A549 (cell line): ENCODE data around the gene PMAIP1. TPM values are rescaled to one million over a fixed set of nuclear protein-coding genes. Genes with fewer than 3 reads are reported as not detected.

Experiments used
- ATAC-seq, 2 experiments: fragments of 200-7000 bp in 1 of 2; fragments of >200 bp in 1 of 2; cut with Nextera tagmentation in 1 of 2; cut with Tn5 transposase in 1 of 2; 3 replicates each; pipeline versions ENCODE4 v1.8.0 to v1.9.1; 2018 to 2020; ENCODE audit warnings: mild to moderate bottlenecking in 1 of 2, moderate library complexity in 1 of 2
- CTCF ChIA-PET: fragments of 300-600 bp; sonication (Branson Sonifier 250); formaldehyde crosslinking; extraction: SDS; loops from one replicate; lab custom pipeline; 2021; ENCODE audit warnings: antibody characterized with exemption, inconsistent platforms; lab: Yijun Ruan, JAX
- POLR2A ChIA-PET: fragments of 350-600 bp; formaldehyde crosslinking; extraction: SDS; loops from one replicate; lab custom pipeline; 2021; ENCODE audit warnings: antibody characterized with exemption, inconsistent platforms; lab: Yijun Ruan, JAX
- DNase-seq, 2 experiments: peaks; one replicate each; pipeline versions ENCODE4 v3.0.0 to v3.0.0-alpha.2; 2011 to 2016; ENCODE audit warnings: low read depth in 1 of 2, low spot score in 1 of 2
- FAIRE-seq: peaks from 2 replicates; lab custom pipeline; 2011; peaks lifted over from hg19 to GRCh38; lab: Jason Lieb, UNC
- H3K27ac ChIP-seq, 2 experiments: fragments of >200 bp; sonication (Bioruptor Twin); formaldehyde crosslinking; 3 replicates each; pipeline ENCODE4 v1.5.1; 2016 to 2017
- H3K4me1 ChIP-seq: fragments of >200 bp; sonication (Bioruptor Twin); formaldehyde crosslinking; 3 replicates; pipeline ENCODE4 v1.6.1; 2016
- H3K4me2 ChIP-seq: fragments of >200 bp; sonication (Bioruptor Twin); formaldehyde crosslinking; 3 replicates; pipeline ENCODE4 v1.6.1; 2016
- H3K4me3 ChIP-seq: fragments of >200 bp; sonication (Bioruptor Twin); formaldehyde crosslinking; 3 replicates; pipeline ENCODE4 v1.5.1; 2016
- H3K9me3 ChIP-seq: fragments of >200 bp; sonication (Bioruptor Twin); formaldehyde crosslinking; 3 replicates; pipeline ENCODE4 v1.6.1; 2016
- BHLHE40 ChIP-seq: IDR thresholded peaks from 2 replicates; pipeline ENCODE4 v1.6.1; 2012; ENCODE audit warnings: low read depth, low read length, inconsistent platforms
- CEBPB ChIP-seq, 2 experiments: fragments of >200 bp in 1 of 2; sonication (Bioruptor Twin) in 1 of 2; formaldehyde crosslinking in 1 of 2; IDR thresholded peaks; 2 replicates each; pipeline ENCODE4 v1.6.1; 2012 to 2016
- CHD2 ChIP-seq: fragments of 150-350 bp; IDR thresholded peaks from 2 replicates; pipeline ENCODE4 v1.6.1; 2014; ENCODE audit warnings: low read length; ENCODE audit not compliant: partially characterized antibody
- EHF ChIP-seq: fragments of 250-450 bp; sonication (Bioruptor Pico); IDR thresholded peaks from 2 replicates; pipeline ENCODE4 v1.5.0; 2020; ENCODE audit warnings: mild to moderate bottlenecking
- ESRRA ChIP-seq: fragments of 150-350 bp; IDR thresholded peaks from 2 replicates; pipeline ENCODE4 v1.6.1; 2014; ENCODE audit warnings: mild to moderate bottlenecking, low read length, borderline replicate concordance
- FOSB ChIP-seq: fragments of 250-450 bp; sonication (Bioruptor Pico); IDR thresholded peaks from 2 replicates; pipeline ENCODE4 v1.5.0; 2020; ENCODE audit warnings: mild to moderate bottlenecking, moderate library complexity
- HES2 ChIP-seq: fragments of >200 bp; sonication (Bioruptor Twin); formaldehyde crosslinking; IDR thresholded peaks from 2 replicates; pipeline ENCODE4 v1.6.1; 2016
- HEYL ChIP-seq: fragments of 250-450 bp; sonication (Bioruptor Pico); IDR thresholded peaks from 2 replicates; pipeline ENCODE4 v1.8.0; 2021; ENCODE audit warnings: mild to moderate bottlenecking, moderate library complexity
- HMGXB4 ChIP-seq: fragments of 250-450 bp; sonication (Bioruptor Pico); IDR thresholded peaks from 2 replicates; pipeline ENCODE4 v1.5.0; 2021; ENCODE audit warnings: mild to moderate bottlenecking, moderate library complexity, borderline replicate concordance
- JUNB ChIP-seq: fragments of >200 bp; sonication (Bioruptor Twin); formaldehyde crosslinking; IDR thresholded peaks from 2 replicates; pipeline ENCODE4 v1.6.1; 2016
- MYC ChIP-seq: IDR thresholded peaks from 2 replicates; pipeline ENCODE4 v1.6.1; 2012; ENCODE audit warnings: mild to moderate bottlenecking, inconsistent platforms, low read length, improper control_type of control experiment, borderline replicate concordance
- NFE2L2 ChIP-seq: fragments of 150-350 bp; conservative IDR thresholded peaks from 2 replicates; pipeline ENCODE4 v1.6.1; 2014; ENCODE audit warnings: low read length
- NPAS2 ChIP-seq: fragments of 250-450 bp; sonication (Bioruptor Pico); IDR thresholded peaks from 2 replicates; pipeline ENCODE4 v1.8.0; 2022; ENCODE audit warnings: mild to moderate bottlenecking, moderate library complexity, borderline replicate concordance
- RNF2 ChIP-seq: fragments of 200-600 bp; sonication (generic); IDR thresholded peaks from 2 replicates; pipeline ENCODE4 v1.6.1; 2016; ENCODE audit warnings: low read depth, mild to moderate bottlenecking, antibody characterized with exemption, moderate library complexity, borderline replicate concordance
- SREBF2 ChIP-seq: fragments of 450-650 bp; IDR thresholded peaks from 2 replicates; pipeline ENCODE4 v1.6.1; 2014; ENCODE audit warnings: mild to moderate bottlenecking, moderate library complexity
- TFCP2L1 ChIP-seq: fragments of 250-450 bp; sonication (Bioruptor Pico); IDR thresholded peaks from 2 replicates; pipeline ENCODE4 v1.5.0; 2021; ENCODE audit warnings: mild to moderate bottlenecking
- USF2 ChIP-seq: fragments of 450-650 bp; IDR thresholded peaks from 2 replicates; pipeline ENCODE4 v1.6.1; 2014; ENCODE audit warnings: antibody characterized with exemption
- ZC3H11A ChIP-seq: fragments of 450-650 bp; IDR thresholded peaks from 2 replicates; pipeline ENCODE4 v1.6.1; 2014; ENCODE audit warnings: antibody characterized with exemption, mild to moderate bottlenecking
- WGBS: methylation state at CpG from one replicate; pipeline ENCODE4 v1.1.6; 2017; ENCODE audit errors: missing lambda C conversion rate; 5-methylcytosine and 5-hydroxymethylcytosine counted together
- polyA plus RNA-seq, 4 experiments: library from polyadenylated mRNA; depleted of rRNA in 3 of 4; stranded (reverse); fragments of >200 nt; fragmentation: RNase III in 1 of 4; extraction: RNeasy Plus Mini Kit Qiagen cat#74134 plus additional on column Dnase treatment in 1 of 4; gene quantifications; 2 replicates in 3 of 4; 3 replicates in 1 of 4; pipeline ENCODE4 v1.2.3, GENCODE V29; 2011 to 2017

The PMAIP1 gene
- polyA plus RNA-seq, 2 of the 4 experiments (the other 2 are of a cell fraction) = 9.7 to 40.3 TPM

- TF ChIP-seq JUNB = no peak
- no peak for TF ChIP-seq MYC
- TF ChIP-seq FOSB (CRISPR knock-in tag) = no peak
- FAIRE-seq = no peak
- ChIA-PET CTCF (interaction anchor here (1.9 kb wide), 1 partner anchor 25 kb away, joined by 5 read pairs; no protein-coding TSS in a partner anchor), POLR2A (no interaction called here)
- 81% methylated on average over 7 of the region's 7 CpGs for WGBS
- Histone ChIP-seq H3K4me3 (no peak overlapping the region), H3K4me1 (0 out of 3 replicates have a peak, but pooled peaks cover 6% of the 10 kb centered on the region), H3K27ac (no peak overlapping the region), H3K4me2 (no peak overlapping the region), H3K9me3 (no peaks in the 10 kb centered on the region)
- no peak for DNase-seq
- no peak for ATAC-seq
Measured at GRCh38 chr18:59861963-59862819, 37.6 kb upstream of the PMAIP1 start.

- CTCF ChIA-PET = no interaction called here
- Histone ChIP-seq H3K4me3 (no peak overlapping the region), H3K4me2 (no peak overlapping the region), H3K27ac (no peak overlapping the region), H3K4me1 (0 out of 3 replicates have a peak, but pooled peaks cover 6% of the 10 kb centered on the region), H3K9me3 (no peaks in the 10 kb centered on the region)
- 61% methylated on average over 6 of the region's 6 CpGs for WGBS
- no peak for FAIRE-seq
- no peak for TF ChIP-seq ZC3H11A
- DNase-seq = no peak
- ATAC-seq = no peak
- POLR2A ChIA-PET = no interaction called here
Measured at GRCh38 chr18:59865241-59865986, 34.4 kb upstream of the PMAIP1 start.

- ATAC-seq = no peak
- Histone ChIP-seq H3K9me3 (no peaks in the 10 kb centered on the region), H3K27ac (no peak overlapping the region), H3K4me2 (no peak overlapping the region)
- no peak for FAIRE-seq
- POLR2A ChIA-PET = no interaction called here
- TF ChIP-seq USF2 = no peak
- TF ChIP-seq, all 56 proteins: peak for 0
- Histone ChIP-seq H3K4me1 (0 out of 3 replicates have a peak, but pooled peaks cover 6% of the 10 kb centered on the region), H3K4me3 (no peak overlapping the region)
- DNase-seq = no peak
- 85% methylated on average over 1 of the region's 2 CpGs for WGBS
- CTCF ChIA-PET = no interaction called here
Measured at GRCh38 chr18:59866551-59867269, 33.1 kb upstream of the PMAIP1 start.

- H3K4me1 ChIP-seq = 0 out of 3 replicates have a peak, but pooled peaks cover 6% of the 10 kb centered on the region
- no peaks in the 10 kb centered on the region for H3K9me3 ChIP-seq
- POLR2A ChIA-PET = no interaction called here
- TF ChIP-seq RNF2 = no peak
- TF ChIP-seq CEBPB (IDR thresholded peaks at IDR 0.05) = 0 out of 4 replicates have a peak, but pooled peaks of 1 of the 2 experiments have one; percentile 20
- no peak for ATAC-seq
- FAIRE-seq = no peak
- H3K4me3 ChIP-seq = no peak overlapping the region
- H3K4me2 ChIP-seq = no peak overlapping the region
- H3K27ac ChIP-seq = no peak overlapping the region
- DNase-seq = no peak
- WGBS = 62% methylated on average over 5 of the region's 5 CpGs
- CTCF ChIA-PET = no interaction called here
Measured at GRCh38 chr18:59867337-59868104, 32.3 kb upstream of the PMAIP1 start.

GRCh38 chr18:59870623-59871130 lies 29.1 kb upstream of the PMAIP1 start:
- no peak for ATAC-seq
- Histone ChIP-seq H3K9me3 (no peaks in the 10 kb centered on the region), H3K4me2 (no peak overlapping the region), H3K4me1 (peaks cover 12% of the 10 kb centered on the region), H3K4me3 (no peak overlapping the region), H3K27ac (no peak overlapping the region)
- FAIRE-seq = no peak
- no peak for TF ChIP-seq ZC3H11A
- TF ChIP-seq HEYL (CRISPR knock-in tag) = no peak
- no peak for TF ChIP-seq MYC
- TF ChIP-seq SREBF2 = no peak
- no peak for TF ChIP-seq ESRRA
- no peak for TF ChIP-seq EHF (CRISPR knock-in tag)
- no peak for TF ChIP-seq TFCP2L1
- no peak for TF ChIP-seq BHLHE40
- no peak for TF ChIP-seq NFE2L2
- no peak for TF ChIP-seq NPAS2
- TF ChIP-seq CHD2 = no peak
- TF ChIP-seq HES2 = no peak
- TF ChIP-seq HMGXB4 (CRISPR knock-in tag) = no peak
- DNase-seq = no peak
- CTCF ChIA-PET = no interaction called here
- POLR2A ChIA-PET = interaction anchor here (3.0 kb wide), 1 partner anchor 29 kb away, joined by 12 read pairs; the partner anchor contains the start of gene PMAIP1
